Epithelial cell of proximal tubule (primary cell): ENCODE data around the gene GPC4. TPM values are rescaled to one million over a fixed set of nuclear protein-coding genes. Genes with fewer than 3 reads are reported as not detected.

ENCODE experiments used
- total RNA-seq: library from RNA; depleted of rRNA; stranded (reverse); fragments of >200 nt; gene quantifications from 2 replicates; pipeline ENCODE4 v1.2.3, GENCODE V29; 2015

The GPC4 gene
- total RNA-seq, 1 donor from 2014 or later, result 14.2 TPM

Other genes with a start within 250 kb of the GPC4 start
- not detected in 2 replicates for gene TFDP3, start 197.1 kb downstream of the GPC4 start, total RNA-seq